Hepatocyte (in vitro differentiated cells): ENCODE data around the gene ICAM2.

Source experiments
- EZH2 ChIP-seq: fragments of 200-600 bp; sonication (generic); IDR thresholded peaks from 2 replicates; pipeline ENCODE4 v1.6.1; 2016; ENCODE audit warnings: antibody characterized with exemption, mild to moderate bottlenecking, borderline replicate concordance
- EZH2phosphoT487 ChIP-seq: fragments of 200-600 bp; sonication (generic); IDR thresholded peaks from one replicate; pipeline ENCODE4 v1.6.1; 2018; ENCODE audit warnings: antibody characterized with exemption, mild to moderate bottlenecking, low read depth, moderate library complexity; ENCODE audit not compliant: unreplicated experiment, severe bottlenecking
- TF ChIP-seq, protein P1 (sequence below): fragments of 200-600 bp; sonication (generic); IDR thresholded peaks from 2 replicates; pipeline ENCODE4 v1.5.1; 2016; ENCODE audit warnings: antibody characterized with exemption, mild to moderate bottlenecking; ENCODE audit not compliant: poor library complexity

DNA sequence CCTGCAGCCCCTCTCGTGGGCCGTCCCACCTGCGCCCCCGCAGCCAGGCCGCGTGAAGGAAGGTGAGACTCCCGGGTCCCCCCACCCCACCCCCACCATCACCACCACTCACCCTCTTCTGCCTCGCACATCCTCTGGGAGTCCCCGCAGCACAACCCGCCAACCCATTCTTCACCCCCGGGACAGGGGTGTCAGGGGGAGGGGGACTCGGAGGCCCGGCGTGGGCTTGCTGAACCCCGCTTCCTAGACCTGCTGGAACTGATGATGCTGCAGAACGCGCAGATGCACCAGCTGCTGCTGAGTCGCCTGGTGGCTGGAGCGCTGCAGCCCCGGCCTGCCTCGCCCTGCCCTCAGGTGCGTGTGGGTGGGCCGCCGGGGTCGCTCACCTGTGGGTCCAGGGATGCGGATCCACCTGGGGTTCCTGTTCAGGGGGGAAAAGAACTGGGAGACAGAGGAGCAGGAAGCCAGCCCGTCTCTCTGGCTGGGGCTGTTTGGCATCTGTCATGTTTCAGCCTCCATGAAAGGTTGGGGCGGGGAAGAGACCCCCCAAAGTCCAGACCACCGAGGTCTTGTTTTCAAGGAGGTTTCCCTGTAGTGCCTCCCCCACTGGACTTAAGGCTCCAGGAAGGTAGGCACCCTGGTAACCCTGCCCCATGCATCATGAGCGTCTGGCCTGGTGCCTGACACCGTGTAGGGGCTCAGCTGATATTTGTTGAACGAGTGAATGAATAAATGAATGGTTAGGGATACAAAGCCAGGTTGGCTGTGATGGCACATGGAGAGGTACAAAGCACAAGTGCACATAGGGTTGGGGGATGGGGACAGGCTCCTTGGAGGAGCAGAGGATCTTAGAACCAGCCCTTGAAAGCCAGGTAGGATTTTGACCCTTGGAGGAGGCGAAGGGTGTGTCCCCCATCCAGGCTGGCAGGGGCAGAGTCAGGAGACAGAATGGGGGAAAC, 21.4 kb downstream of the ICAM2 start:
- TF ChIP-seq, protein P1, sequence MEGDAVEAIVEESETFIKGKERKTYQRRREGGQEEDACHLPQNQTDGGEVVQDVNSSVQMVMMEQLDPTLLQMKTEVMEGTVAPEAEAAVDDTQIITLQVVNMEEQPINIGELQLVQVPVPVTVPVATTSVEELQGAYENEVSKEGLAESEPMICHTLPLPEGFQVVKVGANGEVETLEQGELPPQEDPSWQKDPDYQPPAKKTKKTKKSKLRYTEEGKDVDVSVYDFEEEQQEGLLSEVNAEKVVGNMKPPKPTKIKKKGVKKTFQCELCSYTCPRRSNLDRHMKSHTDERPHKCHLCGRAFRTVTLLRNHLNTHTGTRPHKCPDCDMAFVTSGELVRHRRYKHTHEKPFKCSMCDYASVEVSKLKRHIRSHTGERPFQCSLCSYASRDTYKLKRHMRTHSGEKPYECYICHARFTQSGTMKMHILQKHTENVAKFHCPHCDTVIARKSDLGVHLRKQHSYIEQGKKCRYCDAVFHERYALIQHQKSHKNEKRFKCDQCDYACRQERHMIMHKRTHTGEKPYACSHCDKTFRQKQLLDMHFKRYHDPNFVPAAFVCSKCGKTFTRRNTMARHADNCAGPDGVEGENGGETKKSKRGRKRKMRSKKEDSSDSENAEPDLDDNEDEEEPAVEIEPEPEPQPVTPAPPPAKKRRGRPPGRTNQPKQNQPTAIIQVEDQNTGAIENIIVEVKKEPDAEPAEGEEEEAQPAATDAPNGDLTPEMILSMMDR: no peak
- no peak for TF ChIP-seq EZH2
- TF ChIP-seq EZH2phosphoT487: no peak
